GM19467 (cell line): Measurements from ENCODE around the gene CCDC43.

Experiments
- ATAC-seq: cut with Tn5 transposase; IDR thresholded peaks from one replicate; pipeline ENCODE4 v1.9.1; 2021; ENCODE audit warnings: mild to moderate bottlenecking, moderate library complexity; ENCODE audit not compliant: unreplicated experiment

The CCDC43 gene

DNA sequence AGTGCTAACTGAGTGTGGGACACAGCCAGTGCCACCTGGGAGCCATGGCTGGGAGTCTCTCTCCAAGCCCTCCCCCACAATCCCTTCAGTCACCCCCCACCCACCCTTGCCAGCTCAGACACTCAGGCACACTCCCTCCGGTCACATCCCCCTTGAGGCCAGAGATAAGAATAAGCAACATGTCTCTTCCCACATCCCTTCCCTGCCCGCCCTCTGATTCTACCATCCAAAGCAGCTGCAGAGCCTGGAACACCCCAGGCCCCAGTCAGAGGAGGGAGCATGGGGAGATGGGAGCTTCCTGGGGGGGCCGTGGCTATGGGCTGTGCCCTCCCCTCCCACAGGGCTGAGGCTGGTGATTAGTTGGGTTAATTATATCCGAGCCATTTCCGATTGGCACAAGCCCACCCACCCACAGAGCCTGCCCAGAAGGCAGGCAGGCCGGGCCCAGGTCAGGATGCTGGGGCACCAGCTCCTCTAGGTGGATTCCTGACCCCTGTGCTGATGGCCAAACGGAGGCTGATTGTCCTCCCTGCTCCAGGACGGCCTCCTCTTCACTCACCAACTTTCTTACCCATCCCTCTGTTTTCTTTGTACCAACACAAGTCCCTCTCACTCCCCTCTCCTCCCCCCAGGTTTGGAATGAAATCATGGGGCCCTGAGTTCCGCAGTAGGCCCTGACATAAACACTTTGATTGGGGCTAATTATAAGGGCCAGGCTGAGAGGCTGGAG lies 61.9 kb downstream of the CCDC43 start:
- no peak for ATAC-seq
